Measurements from ENCODE around the gene NDUFS6.

GRCh38 chr5:1840741-1841521, 39.7 kb downstream of the NDUFS6 start:
- TF ChIP-seq GABPA (IDR thresholded peaks at IDR 0.05; ENCODE audit: low read depth) (no peak), CTCF (IDR thresholded peaks at IDR 0.05; ENCODE audit: insufficient read depth, low read length) (no peak)

Measured in HL-60 (cell line).